Measurements from ENCODE around the gene SLC25A45.
A peak's percentile ranks its signal among the peaks of the same experiment; 100 is the strongest.

- TF ChIP-seq CTCF (IDR thresholded peaks at IDR 0.05) (no peak), POLR2AphosphoS5 (IDR thresholded peaks at IDR 0.05) (peak; percentile 14 to 61), EP300 (IDR thresholded peaks at IDR 0.05) (no peak)
These were observed 22.3 kb upstream of the SLC25A45 start for GRCh38 chr11:65404638-65405339.
